KOPT-K1 (cell line): ENCODE data around the gene EIF1B.

Experiments
- H3K27ac ChIP-seq: fragments of 200-600 bp; sonication (generic); 2 replicates; pipeline ENCODE4 v1.5.1; 2016; ENCODE audit warnings: antibody characterized with exemption, mild to moderate bottlenecking, low read depth, low read length; ENCODE audit not compliant: poor library complexity, severe bottlenecking
- H3K36me3 ChIP-seq: fragments of 200-600 bp; sonication (generic); 2 replicates; pipeline ENCODE4 v1.5.1; 2017; ENCODE audit warnings: antibody characterized with exemption, mild to moderate bottlenecking, low read length, moderate library complexity; ENCODE audit not compliant: insufficient read depth
- H3K9me3 ChIP-seq: fragments of 200-600 bp; sonication (generic); 2 replicates; pipeline ENCODE4 v1.5.1; 2017; ENCODE audit warnings: antibody characterized with exemption, low read length, mild to moderate bottlenecking; ENCODE audit not compliant: insufficient read depth, poor library complexity, severe bottlenecking

The EIF1B gene

GRCh38 chr3:40358454-40358853, 48.9 kb downstream of the EIF1B start:
- H3K9me3 ChIP-seq: no peaks in the 10 kb centered on the region
- H3K27ac ChIP-seq: no peak overlapping the region
- H3K36me3 ChIP-seq: no peaks in the 10 kb centered on the region
